IMR-90 (cell line): Measurements from ENCODE around the gene TMEM170B.

Experiments used
- CTCF ChIP-seq: conservative IDR thresholded peaks from 2 replicates; pipeline ENCODE4 v1.5.1; 2012; ENCODE audit warnings: mild to moderate bottlenecking, low read depth, low read length, improper control_type of control experiment
- MAFK ChIP-seq: IDR thresholded peaks from 2 replicates; pipeline ENCODE4 v1.6.1; 2012; ENCODE audit warnings: low read depth, low read length, improper control_type of control experiment
- MAZ ChIP-seq: IDR thresholded peaks from 2 replicates; pipeline ENCODE4 v1.6.1; 2012; ENCODE audit warnings: low read depth, mild to moderate bottlenecking, low read length, improper control_type of control experiment, moderate library complexity, borderline replicate concordance
- MXI1 ChIP-seq: IDR thresholded peaks from 2 replicates; pipeline ENCODE4 v1.6.1; 2012; ENCODE audit warnings: low read depth, mild to moderate bottlenecking, low read length, moderate library complexity, borderline replicate concordance
- USF2 ChIP-seq: fragments of 150-350 bp; IDR thresholded peaks from 2 replicates; pipeline ENCODE4 v1.6.1; 2017; ENCODE audit warnings: mild to moderate bottlenecking, antibody characterized with exemption, low read length, low read depth

DNA sequence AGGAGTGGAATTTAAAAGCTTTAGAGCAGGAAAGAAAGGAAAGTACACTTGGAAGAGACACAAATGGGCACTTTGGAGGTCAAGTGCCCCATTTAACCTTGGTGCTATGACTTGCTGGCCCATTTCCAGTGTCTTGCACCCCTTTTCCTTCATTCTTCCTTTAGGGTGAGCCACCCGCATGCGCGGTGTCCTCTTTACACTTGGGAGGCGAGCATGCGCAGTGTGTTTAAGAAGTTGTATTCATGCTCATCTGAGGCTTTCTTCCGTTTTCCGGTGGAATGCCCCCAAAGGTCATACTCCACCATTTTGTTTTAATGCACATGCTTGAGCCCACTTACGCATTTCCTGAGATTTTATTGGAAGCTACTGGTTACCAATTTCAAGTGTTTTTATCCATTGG is 29.1 kb downstream of the TMEM170B start:
- TF ChIP-seq CTCF (no peak), MXI1 (no peak), MAZ (no peak), MAFK (no peak), USF2 (no peak)
